GM06990 (cell line): ENCODE data around the gene PABPN1L.
"Not testable (repeated sequence)": the region's sequence is repeated elsewhere in the genome, so short reads cannot be mapped to it uniquely, and the experiment has no call there.

ENCODE experiments used
- DNase-seq: peaks from one replicate; pipeline ENCODE4 v3.0.0-alpha.2; 2011; ENCODE audit not compliant: insufficient read length; ENCODE audit errors: extremely low read depth
- H3K27me3 ChIP-seq: replicated peaks from 2 replicates; pipeline ENCODE4 v1.6.0; 2011; ENCODE audit warnings: low read length; ENCODE audit not compliant: control insufficient read depth, insufficient read depth
- H3K36me3 ChIP-seq: 2 replicates; pipeline ENCODE4 v1.5.1; 2011; ENCODE audit warnings: low read length; ENCODE audit not compliant: control insufficient read depth, insufficient read depth
- H3K4me3 ChIP-seq: replicated peaks from 2 replicates; pipeline ENCODE4 v1.5.1; 2011; ENCODE audit warnings: low read depth, mild to moderate bottlenecking, control low read depth, low read length
- TF ChIP-seq, protein P1 (sequence below): IDR thresholded peaks from 2 replicates; pipeline ENCODE4 v1.5.1; 2011; ENCODE audit warnings: low read length, control low read depth, mild to moderate bottlenecking, inconsistent platforms; ENCODE audit not compliant: insufficient read depth, poor library complexity, severe bottlenecking

The PABPN1L gene

DNA sequence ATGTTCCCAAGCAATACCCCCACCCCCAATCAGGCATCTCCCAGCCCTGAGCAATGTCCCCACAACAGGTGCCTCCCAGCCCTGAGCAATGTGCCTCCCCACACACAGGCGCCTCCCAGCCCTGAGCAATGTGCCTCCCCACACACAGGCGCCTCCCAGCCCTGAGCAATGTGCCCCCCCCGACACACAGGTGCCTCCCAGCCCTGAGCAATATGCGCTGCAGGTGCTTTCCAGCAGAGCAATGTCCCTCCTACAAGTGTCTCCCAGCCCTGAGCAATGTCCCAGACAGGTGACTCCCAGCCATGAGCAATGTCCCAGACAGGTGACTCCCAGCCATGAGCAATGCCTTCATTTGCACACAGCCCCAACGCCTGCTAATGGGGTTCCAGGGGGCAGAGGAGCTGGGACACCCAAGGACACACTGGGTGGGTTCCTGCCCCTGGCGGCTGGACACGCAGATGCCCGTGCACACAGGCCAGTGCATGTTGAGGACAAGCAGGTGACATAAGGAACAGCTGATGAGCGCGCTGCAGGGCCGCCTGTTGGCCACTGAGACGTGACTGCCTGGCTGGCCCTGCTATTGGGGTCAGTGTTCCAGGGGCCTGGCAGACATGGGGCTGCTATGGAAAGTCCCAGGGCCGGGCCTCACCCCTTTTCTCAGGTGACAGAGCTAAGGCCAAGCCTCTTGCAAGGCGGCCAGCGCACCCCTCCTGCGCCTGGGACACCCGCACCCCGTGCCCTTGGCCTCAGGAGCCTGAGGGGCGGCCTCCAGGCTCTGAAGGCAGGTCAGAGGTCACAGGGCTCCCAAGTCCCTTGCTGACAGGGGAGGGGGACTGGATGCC is 26.9 kb upstream of the PABPN1L start:
- no peak for DNase-seq
- Histone ChIP-seq H3K36me3 (peaks cover 23% of the 10 kb centered on the region), H3K27me3 (no peaks in the 10 kb centered on the region), H3K4me3 (no peak overlapping the region)
- TF ChIP-seq, protein P1, sequence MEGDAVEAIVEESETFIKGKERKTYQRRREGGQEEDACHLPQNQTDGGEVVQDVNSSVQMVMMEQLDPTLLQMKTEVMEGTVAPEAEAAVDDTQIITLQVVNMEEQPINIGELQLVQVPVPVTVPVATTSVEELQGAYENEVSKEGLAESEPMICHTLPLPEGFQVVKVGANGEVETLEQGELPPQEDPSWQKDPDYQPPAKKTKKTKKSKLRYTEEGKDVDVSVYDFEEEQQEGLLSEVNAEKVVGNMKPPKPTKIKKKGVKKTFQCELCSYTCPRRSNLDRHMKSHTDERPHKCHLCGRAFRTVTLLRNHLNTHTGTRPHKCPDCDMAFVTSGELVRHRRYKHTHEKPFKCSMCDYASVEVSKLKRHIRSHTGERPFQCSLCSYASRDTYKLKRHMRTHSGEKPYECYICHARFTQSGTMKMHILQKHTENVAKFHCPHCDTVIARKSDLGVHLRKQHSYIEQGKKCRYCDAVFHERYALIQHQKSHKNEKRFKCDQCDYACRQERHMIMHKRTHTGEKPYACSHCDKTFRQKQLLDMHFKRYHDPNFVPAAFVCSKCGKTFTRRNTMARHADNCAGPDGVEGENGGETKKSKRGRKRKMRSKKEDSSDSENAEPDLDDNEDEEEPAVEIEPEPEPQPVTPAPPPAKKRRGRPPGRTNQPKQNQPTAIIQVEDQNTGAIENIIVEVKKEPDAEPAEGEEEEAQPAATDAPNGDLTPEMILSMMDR = no peak

GRCh38 chr16:88892065-88892464 is 25.6 kb upstream of the PABPN1L start:
- no peak for DNase-seq
- Histone ChIP-seq H3K27me3 (no peaks in the 10 kb centered on the region), H3K36me3 (peaks cover 23% of the 10 kb centered on the region), H3K4me3 (no peak overlapping the region)
- TF ChIP-seq, protein P1 = no peak

DNA sequence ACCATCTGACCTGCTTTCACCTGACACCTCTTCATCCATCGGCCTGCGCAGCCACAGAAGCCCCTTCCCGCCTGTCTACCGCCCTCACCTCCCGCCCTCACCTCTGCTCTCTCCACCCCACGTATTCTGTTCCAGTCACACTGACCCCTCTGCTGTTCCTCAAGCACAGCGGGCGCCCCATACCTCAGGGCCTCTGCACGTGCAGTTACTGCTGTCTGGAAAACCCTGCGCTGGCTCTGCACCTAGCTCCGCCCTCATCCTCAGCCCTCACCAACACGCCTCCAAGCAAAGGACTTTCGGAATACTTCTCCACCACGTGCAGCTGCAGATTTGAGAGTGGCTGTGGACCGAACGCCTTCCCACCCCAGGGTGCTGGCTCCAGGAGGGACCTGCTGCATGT is 24.6 kb upstream of the PABPN1L start:
- Histone ChIP-seq H3K27me3 (no peaks in the 10 kb centered on the region), H3K4me3 (no peak overlapping the region), H3K36me3 (peaks cover 25% of the 10 kb centered on the region)
- no peak for DNase-seq
- TF ChIP-seq, protein P1 = no peak

DNA sequence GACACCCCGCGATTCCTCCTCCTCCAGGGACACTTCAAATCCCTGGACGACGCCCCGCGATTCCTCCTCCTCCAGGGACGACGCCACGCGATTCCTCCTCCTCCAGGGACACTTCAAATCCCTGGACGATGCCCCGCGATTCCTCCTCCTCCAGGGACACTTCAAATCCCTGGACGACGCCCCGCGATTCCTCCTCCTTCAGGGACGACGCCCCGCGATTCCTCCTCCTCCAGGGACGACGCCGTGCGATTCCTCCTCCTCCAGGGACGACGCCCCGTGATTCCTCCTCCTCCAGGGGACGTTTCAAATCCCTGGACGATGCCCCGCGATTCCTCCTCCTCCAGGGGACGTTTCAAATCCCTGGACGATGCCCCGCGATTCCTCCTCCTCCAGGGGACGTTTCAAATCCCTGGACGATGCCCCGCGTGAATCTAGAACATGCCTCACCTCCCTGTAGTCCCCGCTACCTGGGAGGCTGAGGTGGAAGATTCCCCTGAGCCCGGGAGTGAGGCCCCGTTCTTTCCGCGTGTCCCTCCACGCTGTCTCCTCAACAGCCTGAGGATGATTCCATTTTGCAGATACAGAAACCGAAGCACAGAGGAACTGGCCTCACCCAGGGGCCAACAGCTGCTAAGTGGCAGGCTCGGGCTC is 23.4 kb upstream of the PABPN1L start:
- H3K27me3 ChIP-seq, H3K4me3 ChIP-seq, DNase-seq: not testable (repeated sequence)
- peaks cover 34% of the 10 kb centered on the region for H3K36me3 ChIP-seq

- H3K36me3 ChIP-seq = peaks cover 41% of the 10 kb centered on the region
- no peaks in the 10 kb centered on the region for H3K27me3 ChIP-seq
- H3K4me3 ChIP-seq = no peak overlapping the region
- TF ChIP-seq, protein P1 = no peak
- no peak for DNase-seq
Observed at GRCh38 chr16:88888461-88889387, 22.3 kb upstream of the PABPN1L start.

- H3K36me3 ChIP-seq = peaks cover 47% of the 10 kb centered on the region
- DNase-seq = no peak
- H3K4me3 ChIP-seq = no peak overlapping the region
- TF ChIP-seq, protein P1 = no peak
- H3K27me3 ChIP-seq = no peaks in the 10 kb centered on the region
Observed at GRCh38 chr16:88888057-88888456, 21.6 kb upstream of the PABPN1L start.
